Thyroid gland (tissue), 4 donors: ENCODE results near the gene AATF. TPM values are rescaled to one million over a fixed set of nuclear protein-coding genes. Genes with fewer than 3 reads are reported as not detected.
A peak's percentile ranks its signal among the peaks of the same experiment; 100 is the strongest.

Experiments used
- DNase-seq, 2 donors: peaks; one replicate each; pipeline ENCODE4 v3.0.0-alpha.2; 2019
- H3K27ac ChIP-seq, 3 donors: fragments of 200-600 bp; sonication (generic); 1 replicate in 2 of 3; 2 replicates in 1 of 3; pipeline ENCODE4 v1.5.1; 2016 to 2019; ENCODE audit warnings: mild to moderate bottlenecking in 1 of 3, moderate library complexity in 1 of 3
- H3K27me3 ChIP-seq: fragments of 200-600 bp; sonication (generic); one replicate; pipeline ENCODE4 v1.5.1; 2019
- H3K36me3 ChIP-seq, 2 donors: fragments of 200-600 bp; sonication (generic); one replicate each; pipeline ENCODE4 v1.5.1; 2016 to 2019
- H3K4me1 ChIP-seq, 2 donors: fragments of 200-600 bp; sonication (generic); one replicate each; pipeline ENCODE4 v1.5.1; 2017 to 2019
- H3K4me3 ChIP-seq, 3 donors: fragments of 200-600 bp; sonication (generic); replicated peaks in 1 of 3; 1 replicate in 2 of 3; 2 replicates in 1 of 3; pipeline ENCODE4 v1.5.1; 2016; ENCODE audit warnings: mild to moderate bottlenecking in 1 of 3
- H3K9me3 ChIP-seq: fragments of 200-600 bp; sonication (generic); one replicate; pipeline ENCODE4 v1.5.1; 2017
- POLR2A ChIP-seq, 2 donors: fragments of 450-650 bp; IDR thresholded peaks; one replicate each; pipeline ENCODE4 v1.6.1; 2017; ENCODE audit warnings: antibody characterized with exemption in 2 of 2, mild to moderate bottlenecking in 2 of 2, moderate library complexity in 1 of 2
- WGBS, 2 donors: methylation state at CpG; one replicate each; pipeline ENCODE4 v1.1.5; 2017; 5-methylcytosine and 5-hydroxymethylcytosine counted together
- intact Hi-C: fragments of 100-400 bp; cut with DNase I; formaldehyde crosslinking; loops from one replicate; pipeline ENCODE4 v1.15.1; 2023
- total RNA-seq, 4 donors: library from RNA; depleted of rRNA; stranded (reverse); fragments of >200 nt; gene quantifications; one replicate each; pipeline ENCODE4 v1.2.3, GENCODE V29; 2016
- TF ChIP-seq, protein P1 (sequence below), 6 experiments: fragments of 200-600 bp in 3 of 6; fragments of 450-650 bp in 3 of 6; sonication (generic) in 3 of 6; IDR thresholded peaks; one replicate each; pipeline ENCODE4 v1.5.1; 2016 to 2019; ENCODE audit warnings: antibody characterized with exemption in 6 of 6, mild to moderate bottlenecking in 2 of 6, inconsistent platforms in 1 of 6, moderate library complexity in 1 of 6

The AATF gene
- total RNA-seq, 4 donors from 2014 or later: 28.5 to 38.9 (median 32.4) TPM

DNA sequence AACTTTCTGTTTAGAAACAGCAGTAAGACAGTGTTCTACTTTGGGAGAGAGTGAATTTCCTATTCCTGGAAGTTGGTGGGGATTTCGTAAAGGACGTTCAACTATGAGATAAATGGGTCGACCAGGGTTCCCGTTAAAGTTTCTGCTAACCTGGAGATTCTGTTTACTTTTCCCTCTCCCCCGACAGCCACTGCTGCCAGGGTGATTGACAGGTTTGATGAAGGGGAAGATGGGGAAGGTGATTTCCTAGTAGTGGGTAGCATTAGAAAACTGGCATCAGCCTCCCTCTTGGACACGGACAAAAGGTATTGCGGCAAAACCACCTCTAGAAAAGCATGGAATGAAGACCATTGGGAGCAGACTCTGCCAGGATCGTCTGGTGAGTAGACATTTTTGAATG, 1.3 kb downstream of the AATF start:
- Histone ChIP-seq H3K4me3 (peak overlapping the region in 1 of 3 donors; percentile 97), H3K4me1 (peaks cover 14 to 15% of the 10 kb centered on the region in 2 donors), H3K27me3 (peaks cover 15% of the 10 kb centered on the region), H3K36me3 (peaks cover 18 to 26% of the 10 kb centered on the region in 2 donors), H3K9me3 (no peaks in the 10 kb centered on the region), H3K27ac (no peak overlapping the region)
- intact Hi-C loops: no loop called here
- 61 to 66% methylated on average over 8 of the region's 8 CpGs for WGBS, 2 donors
- TF ChIP-seq, protein P1, sequence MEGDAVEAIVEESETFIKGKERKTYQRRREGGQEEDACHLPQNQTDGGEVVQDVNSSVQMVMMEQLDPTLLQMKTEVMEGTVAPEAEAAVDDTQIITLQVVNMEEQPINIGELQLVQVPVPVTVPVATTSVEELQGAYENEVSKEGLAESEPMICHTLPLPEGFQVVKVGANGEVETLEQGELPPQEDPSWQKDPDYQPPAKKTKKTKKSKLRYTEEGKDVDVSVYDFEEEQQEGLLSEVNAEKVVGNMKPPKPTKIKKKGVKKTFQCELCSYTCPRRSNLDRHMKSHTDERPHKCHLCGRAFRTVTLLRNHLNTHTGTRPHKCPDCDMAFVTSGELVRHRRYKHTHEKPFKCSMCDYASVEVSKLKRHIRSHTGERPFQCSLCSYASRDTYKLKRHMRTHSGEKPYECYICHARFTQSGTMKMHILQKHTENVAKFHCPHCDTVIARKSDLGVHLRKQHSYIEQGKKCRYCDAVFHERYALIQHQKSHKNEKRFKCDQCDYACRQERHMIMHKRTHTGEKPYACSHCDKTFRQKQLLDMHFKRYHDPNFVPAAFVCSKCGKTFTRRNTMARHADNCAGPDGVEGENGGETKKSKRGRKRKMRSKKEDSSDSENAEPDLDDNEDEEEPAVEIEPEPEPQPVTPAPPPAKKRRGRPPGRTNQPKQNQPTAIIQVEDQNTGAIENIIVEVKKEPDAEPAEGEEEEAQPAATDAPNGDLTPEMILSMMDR (IDR thresholded peaks at IDR 0.05): no peak
- no peak for TF ChIP-seq POLR2A (IDR thresholded peaks at IDR 0.05)
- no peak for DNase-seq

DNA sequence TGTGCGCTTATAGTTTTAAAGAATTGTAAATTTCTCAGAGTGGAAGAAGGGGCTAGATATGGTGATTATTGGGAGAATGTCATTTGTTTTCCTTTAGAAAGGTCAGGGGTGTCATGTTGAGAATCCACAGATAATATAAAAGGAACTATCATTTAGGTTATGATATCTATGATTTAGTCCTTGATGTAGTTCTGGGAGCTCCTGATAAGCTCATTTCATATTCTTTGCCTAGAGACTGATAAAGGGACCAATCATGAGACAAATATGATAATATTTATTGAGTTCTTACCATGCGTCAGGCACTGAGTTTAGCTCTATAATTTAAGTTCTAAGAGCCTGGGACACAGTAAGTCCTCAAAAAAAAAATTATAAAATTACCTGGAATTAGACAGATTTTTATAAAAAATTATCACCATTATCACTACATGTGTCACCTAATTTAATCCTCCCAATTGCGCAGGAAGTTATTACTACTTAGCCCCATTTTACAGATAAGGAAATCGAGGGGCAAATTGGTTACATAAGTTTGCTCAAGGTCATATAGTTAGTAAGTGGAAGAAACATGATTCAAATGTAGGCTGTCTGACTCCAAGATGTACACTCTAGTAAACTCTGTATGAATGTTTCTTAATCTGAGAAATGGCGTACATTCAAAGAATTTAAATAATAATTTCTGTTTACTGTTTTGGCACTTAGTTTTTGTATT, 2.5 kb downstream of the AATF start:
- peaks cover 3% of the 10 kb centered on the region for H3K27me3 ChIP-seq
- TF ChIP-seq POLR2A (IDR thresholded peaks at IDR 0.05): no peak
- TF ChIP-seq, protein P1 (IDR thresholded peaks at IDR 0.05): no peak
- intact Hi-C loops: no loop called here
- peaks cover 20 to 30% of the 10 kb centered on the region in 2 donors for H3K36me3 ChIP-seq
- H3K4me3 ChIP-seq: no peak overlapping the region
- peaks cover 14 to 15% of the 10 kb centered on the region in 2 donors for H3K4me1 ChIP-seq
- 96 to 98% methylated on average over 5 of the region's 5 CpGs for WGBS, 2 donors
- no peaks in the 10 kb centered on the region for H3K9me3 ChIP-seq
- no peak for DNase-seq
- H3K27ac ChIP-seq: no peak overlapping the region

DNA sequence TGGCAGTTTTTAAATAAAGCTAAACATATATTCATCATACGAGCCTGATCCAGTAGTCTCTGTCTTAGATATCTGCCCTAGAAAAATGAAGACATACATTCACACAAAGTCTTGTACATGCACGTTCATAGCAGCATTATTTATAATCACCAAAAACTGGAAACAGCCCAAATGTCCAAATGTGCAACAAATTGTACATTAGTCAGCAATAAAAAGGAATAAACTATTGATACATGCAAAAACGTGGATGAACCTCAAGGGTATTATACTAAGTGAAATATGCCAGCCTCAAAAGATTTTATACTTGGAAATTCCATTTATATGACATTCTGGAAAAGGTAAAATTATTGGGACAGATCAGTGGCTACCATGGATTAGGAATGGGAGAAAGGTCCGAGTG, 22.8 kb downstream of the AATF start:
- intact Hi-C loops: no loop called here
- H3K27me3 ChIP-seq: no peaks in the 10 kb centered on the region
- no peaks in the 10 kb centered on the region for H3K9me3 ChIP-seq
- H3K4me1 ChIP-seq: no peaks in the 10 kb centered on the region
- 87 to 90% methylated on average over 4 of the region's 4 CpGs for WGBS, 2 donors
- TF ChIP-seq, protein P1 (IDR thresholded peaks at IDR 0.05): no peak
- TF ChIP-seq POLR2A (IDR thresholded peaks at IDR 0.05): no peak
- DNase-seq: no peak
- no peak overlapping the region for H3K27ac ChIP-seq
- no peak overlapping the region for H3K4me3 ChIP-seq
- H3K36me3 ChIP-seq: no peaks in the 10 kb centered on the region

DNA sequence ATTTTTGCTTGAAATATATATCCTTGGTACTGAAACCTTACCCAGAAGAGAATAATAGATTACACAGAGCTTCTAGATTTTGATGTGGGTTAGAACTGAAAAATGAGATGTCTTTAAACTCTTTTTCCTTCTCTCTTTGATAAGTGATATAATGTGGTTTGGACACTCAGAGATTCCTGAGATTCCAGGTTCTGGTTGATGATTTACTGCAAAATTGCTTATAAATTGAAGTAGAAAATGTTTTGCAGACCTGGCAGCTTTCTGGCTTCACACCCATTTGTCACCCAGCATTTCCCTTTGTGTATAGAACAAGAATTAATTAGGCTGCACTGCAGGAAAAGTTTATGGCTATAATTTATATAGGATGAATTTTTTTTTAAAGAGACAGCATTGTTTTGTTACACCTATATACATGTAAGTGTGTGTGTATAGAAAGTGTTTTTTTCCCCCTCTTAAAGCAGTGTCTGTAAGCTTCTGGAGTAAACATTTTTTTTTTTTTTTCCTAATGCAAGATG, 23.5 kb downstream of the AATF start:
- Histone ChIP-seq H3K4me1 (no peaks in the 10 kb centered on the region), H3K27me3 (no peaks in the 10 kb centered on the region), H3K27ac (no peak overlapping the region), H3K4me3 (no peak overlapping the region), H3K36me3 (no peaks in the 10 kb centered on the region), H3K9me3 (no peaks in the 10 kb centered on the region)
- TF ChIP-seq, protein P1 (IDR thresholded peaks at IDR 0.05): no peak
- no peak for TF ChIP-seq POLR2A (IDR thresholded peaks at IDR 0.05)
- intact Hi-C loops: no loop called here
- DNase-seq: no peak

DNA sequence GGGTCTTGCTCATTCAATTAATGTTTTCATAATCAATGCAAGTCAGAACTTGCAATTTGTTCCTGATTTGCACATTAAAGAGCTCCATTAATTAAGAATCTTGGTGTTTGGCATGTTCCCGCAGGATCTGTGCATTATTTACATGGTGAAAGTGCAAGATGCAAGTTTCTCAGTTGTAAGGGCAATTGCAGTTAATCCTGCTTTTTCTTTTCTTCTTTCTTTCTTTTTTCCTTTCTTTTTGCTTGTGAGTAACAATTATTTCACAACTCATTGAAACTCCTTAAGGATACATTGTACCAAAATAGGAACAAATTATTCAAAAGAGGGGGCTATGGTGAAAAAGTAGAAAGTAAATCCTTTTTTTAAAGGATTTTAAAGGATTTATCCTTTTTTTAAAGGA, 24.2 kb downstream of the AATF start:
- 97 to 100% methylated on average over 1 of the region's 1 CpG for WGBS, 2 donors
- intact Hi-C loops: no loop called here

More for the DNA sequence above, 24.2 kb downstream of the AATF start:
- Histone ChIP-seq H3K4me1 (no peaks in the 10 kb centered on the region), H3K27ac (no peak overlapping the region), H3K36me3 (no peaks in the 10 kb centered on the region), H3K27me3 (no peaks in the 10 kb centered on the region), H3K4me3 (no peak overlapping the region), H3K9me3 (no peaks in the 10 kb centered on the region)
- no peak for DNase-seq
- no peak for TF ChIP-seq POLR2A (IDR thresholded peaks at IDR 0.05)
- TF ChIP-seq, protein P1 (IDR thresholded peaks at IDR 0.05): no peak
